Thymus (tissue), 11 donors: ENCODE data around the gene ABCA1. TPM values are rescaled to one million over a fixed set of nuclear protein-coding genes. Genes with fewer than 3 reads are reported as not detected.

ENCODE experiments used
- DNase-seq, 9 donors: peaks; one replicate each; pipeline ENCODE4 v3.0.0-alpha.2; 2013; ENCODE audit warnings: low spot score in 9 of 9, low read depth in 6 of 9, missing footprints in 1 of 9
- H3K27ac ChIP-seq, 2 donors: one replicate each; pipeline ENCODE4 v1.5.1; 2013; ENCODE audit warnings: control low read depth in 1 of 2, low read depth in 1 of 2, low read length in 1 of 2, mild to moderate bottlenecking in 1 of 2, moderate library complexity in 1 of 2
- H3K27me3 ChIP-seq, 2 donors: one replicate each; pipeline ENCODE4 v1.5.1; 2013; ENCODE audit warnings: low read length in 1 of 2; ENCODE audit not compliant: control insufficient read depth in 2 of 2, insufficient read depth in 1 of 2
- H3K36me3 ChIP-seq, 2 donors: one replicate each; pipeline ENCODE4 v1.5.1; 2013; ENCODE audit warnings: low read length in 1 of 2, mild to moderate bottlenecking in 1 of 2, moderate library complexity in 1 of 2; ENCODE audit not compliant: control insufficient read depth in 2 of 2, insufficient read depth in 2 of 2
- H3K4me1 ChIP-seq, 2 donors: one replicate each; pipeline ENCODE4 v1.5.1; 2013; ENCODE audit warnings: low read length in 2 of 2; ENCODE audit not compliant: control insufficient read depth in 2 of 2, insufficient read depth in 2 of 2
- H3K4me3 ChIP-seq, 2 donors: one replicate each; pipeline ENCODE4 v1.5.1; 2013; ENCODE audit warnings: low read length in 2 of 2, control low read depth in 1 of 2, mild to moderate bottlenecking in 1 of 2
- H3K9me3 ChIP-seq, 2 donors: one replicate each; pipeline ENCODE4 v1.5.1; 2013; ENCODE audit warnings: low read length in 1 of 2, mild to moderate bottlenecking in 1 of 2; ENCODE audit not compliant: control insufficient read depth in 2 of 2, insufficient read depth in 1 of 2
- WGBS: extraction: QIAGEN DNeasy Blood & Tissue Kit; methylation state at CpG from one replicate; pipeline ENCODE4 v1.1.7; 2013; 5-methylcytosine and 5-hydroxymethylcytosine counted together
- polyA plus RNA-seq: library from polyadenylated mRNA; stranded (reverse); fragments of 200-250 nt; gene quantifications from one replicate; pipeline ENCODE4 v1.2.3, GENCODE V29; 2013
- total RNA-seq: library from RNA; stranded (reverse); fragments of 120-200 nt; gene quantifications from one replicate; pipeline ENCODE4 v1.2.4, GENCODE V29; 2013
- donor health status: healthy.

The ABCA1 gene
- total and polyA plus RNA-seq, 2 donors = 14.6 to 25.9 TPM

DNA sequence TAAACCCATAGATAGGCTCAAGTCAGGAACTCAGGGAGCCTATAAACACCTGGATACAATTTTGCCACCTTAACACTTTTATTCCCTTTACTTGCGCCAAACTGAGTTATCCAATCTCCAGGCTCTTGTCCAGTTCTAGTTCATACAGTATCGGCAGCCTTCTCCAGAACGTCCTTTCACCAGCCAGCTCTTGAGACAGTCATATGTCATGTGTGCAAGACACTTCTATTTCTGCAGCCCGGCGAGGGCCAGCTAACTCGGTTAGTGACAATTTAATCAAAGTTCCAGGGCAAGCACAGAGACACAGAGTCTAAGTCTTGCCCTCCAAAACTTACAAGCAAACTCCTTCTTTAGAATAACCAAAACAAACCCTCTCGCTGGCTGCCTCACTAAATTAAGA lies 12.9 kb downstream of the ABCA1 start:
- Histone ChIP-seq H3K4me3 (no peak overlapping the region), H3K9me3 (no peaks in the 10 kb centered on the region), H3K27ac (no peak overlapping the region), H3K27me3 (no peaks in the 10 kb centered on the region), H3K4me1 (peaks cover 2 to 4% of the 10 kb centered on the region in 2 donors), H3K36me3 (no peaks in the 10 kb centered on the region)
- DNase-seq = no peak
- WGBS = 95% methylated on average over 7 of the region's 7 CpGs

- WGBS = 46% methylated on average over 3 of the region's 3 CpGs
- no peaks in the 10 kb centered on the region for H3K27me3 ChIP-seq
- no peak for DNase-seq
- no peak overlapping the region for H3K27ac ChIP-seq
- H3K9me3 ChIP-seq = no peaks in the 10 kb centered on the region
- H3K4me1 ChIP-seq = peaks cover 4 to 7% of the 10 kb centered on the region in 2 donors
- no peak overlapping the region for H3K4me3 ChIP-seq
- H3K36me3 ChIP-seq = no peaks in the 10 kb centered on the region
Measured at GRCh38 chr9:104914466-104914865, 13.5 kb downstream of the ABCA1 start.

DNA sequence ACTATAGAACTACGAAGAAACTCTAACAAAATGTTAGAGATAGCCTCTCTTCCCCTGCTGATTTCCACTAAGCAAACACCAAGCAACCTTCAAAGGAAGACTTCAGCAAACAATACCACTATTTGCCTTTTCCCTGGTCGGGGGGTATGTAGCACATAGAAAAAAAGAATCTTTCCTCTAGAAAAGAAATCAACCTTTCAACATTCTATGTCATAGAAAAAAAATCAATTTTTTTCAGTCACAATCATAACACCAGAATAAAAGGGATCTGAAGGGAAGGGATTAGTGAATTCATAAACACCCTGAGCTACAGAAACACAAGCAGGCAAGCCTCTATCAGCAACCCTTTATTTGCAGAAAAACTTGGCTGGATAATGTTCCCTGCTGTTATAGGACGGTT lies 15.3 kb downstream of the ABCA1 start:
- H3K4me1 ChIP-seq = peaks cover 4 to 7% of the 10 kb centered on the region in 2 donors
- DNase-seq = no peak

GRCh38 chr9:104911032-104911607 lies 16.8 kb downstream of the ABCA1 start:
- peaks cover 0 to 3% of the 10 kb centered on the region in 2 donors for H3K36me3 ChIP-seq
- 91% methylated on average over 4 of the region's 4 CpGs for WGBS
- H3K4me3 ChIP-seq = no peak overlapping the region
- no peaks in the 10 kb centered on the region for H3K9me3 ChIP-seq
- H3K4me1 ChIP-seq = peaks cover 4 to 9% of the 10 kb centered on the region in 2 donors
- DNase-seq = no peak
- H3K27me3 ChIP-seq = no peaks in the 10 kb centered on the region
- no peak overlapping the region for H3K27ac ChIP-seq

More for the DNA sequence above, 15.3 kb downstream of the ABCA1 start:
- H3K36me3 ChIP-seq = no peaks in the 10 kb centered on the region
- no peaks in the 10 kb centered on the region for H3K9me3 ChIP-seq
- H3K4me3 ChIP-seq = no peak overlapping the region
- WGBS = 95% methylated on average over 3 of the region's 3 CpGs
- no peaks in the 10 kb centered on the region for H3K27me3 ChIP-seq
- H3K27ac ChIP-seq = no peak overlapping the region

DNA sequence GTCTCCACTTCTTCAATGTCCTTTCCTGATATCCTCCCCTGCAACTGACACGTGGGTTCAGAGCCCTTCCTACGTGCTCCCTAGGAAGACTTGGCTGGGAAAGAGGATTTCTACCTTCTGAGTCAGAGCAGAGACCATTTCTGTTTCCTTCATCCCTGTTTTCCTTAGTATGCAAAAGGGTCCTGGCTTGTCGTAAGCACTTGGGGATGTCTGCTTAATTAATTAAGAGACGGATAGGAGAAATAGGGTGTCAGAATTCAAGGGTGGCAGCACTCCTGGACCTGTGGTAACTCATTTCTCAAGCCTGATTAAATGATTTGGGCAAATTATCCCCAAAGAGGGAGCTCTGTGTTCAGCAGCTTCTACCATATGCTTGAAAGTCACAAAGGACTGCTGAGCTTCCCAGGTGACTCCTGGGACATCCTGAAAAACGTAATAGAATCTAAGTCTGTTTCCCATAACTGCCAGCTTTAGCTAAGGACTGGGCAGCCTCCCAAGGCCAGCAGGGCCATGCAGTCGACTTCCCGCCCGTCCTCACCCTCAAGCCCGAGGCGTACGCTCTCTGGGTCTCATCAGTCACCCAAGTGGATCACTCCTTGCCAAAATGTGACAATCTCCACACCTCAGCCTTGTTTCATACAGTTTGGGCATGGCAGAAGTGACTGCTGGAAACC lies 20.5 kb downstream of the ABCA1 start:
- Histone ChIP-seq H3K4me3 (no peak overlapping the region), H3K4me1 (peaks cover 4 to 8% of the 10 kb centered on the region in 2 donors), H3K36me3 (peaks cover 0 to 8% of the 10 kb centered on the region in 2 donors), H3K9me3 (no peaks in the 10 kb centered on the region), H3K27me3 (no peaks in the 10 kb centered on the region), H3K27ac (no peak overlapping the region)
- no peak for DNase-seq
- 95% methylated on average over 11 of the region's 11 CpGs for WGBS

GRCh38 chr9:104906441-104907277 lies 21.3 kb downstream of the ABCA1 start:
- Histone ChIP-seq H3K9me3 (no peaks in the 10 kb centered on the region), H3K4me1 (peaks cover 4 to 7% of the 10 kb centered on the region in 2 donors), H3K27me3 (no peaks in the 10 kb centered on the region), H3K36me3 (peaks cover 0 to 8% of the 10 kb centered on the region in 2 donors), H3K27ac (peak overlapping the region in 1 of 2 donors; percentile 15), H3K4me3 (no peak overlapping the region)
- WGBS = 95% methylated on average over 5 of the region's 5 CpGs
- DNase-seq = no peak

DNA sequence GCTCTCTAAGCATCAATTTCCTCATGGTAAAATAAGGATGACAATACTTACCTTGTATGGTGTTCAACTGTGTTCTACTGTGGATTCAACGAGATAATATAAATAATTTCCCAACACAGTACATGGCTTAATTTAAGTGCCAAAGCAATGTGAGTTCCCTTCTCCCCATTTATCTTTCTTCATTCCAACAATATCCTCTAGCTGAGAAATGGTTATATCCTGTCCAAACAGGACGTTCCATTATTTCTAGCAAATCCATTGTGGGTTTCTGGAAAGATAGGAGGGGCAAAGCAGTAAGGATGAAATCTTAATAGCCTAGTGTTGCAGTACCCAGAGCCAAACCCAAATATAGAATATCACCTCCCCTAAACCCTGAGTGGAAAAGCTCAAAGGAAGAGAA lies 22.0 kb downstream of the ABCA1 start:
- Histone ChIP-seq H3K27me3 (no peaks in the 10 kb centered on the region), H3K4me3 (no peak overlapping the region), H3K9me3 (no peaks in the 10 kb centered on the region), H3K27ac (no peak overlapping the region), H3K36me3 (peaks cover 0 to 14% of the 10 kb centered on the region in 2 donors), H3K4me1 (peaks cover 4 to 10% of the 10 kb centered on the region in 2 donors)
- WGBS = 96% methylated on average over 2 of the region's 2 CpGs
- no peak for DNase-seq

GRCh38 chr9:104905153-104905901 lies 22.6 kb downstream of the ABCA1 start:
- Histone ChIP-seq H3K9me3 (no peaks in the 10 kb centered on the region), H3K27me3 (no peaks in the 10 kb centered on the region), H3K4me1 (peaks cover 4 to 11% of the 10 kb centered on the region in 2 donors), H3K4me3 (no peak overlapping the region), H3K36me3 (peaks cover 0 to 14% of the 10 kb centered on the region in 2 donors), H3K27ac (no peak overlapping the region)
- no peak for DNase-seq
- 98% methylated on average over 4 of the region's 4 CpGs for WGBS
